ENCODE results near the gene ASAP2. TPM values are rescaled to one million over a fixed set of nuclear protein-coding genes. Genes with fewer than 3 reads are reported as not detected.

The ASAP2 gene
- total RNA-seq, 1 experiment from 2014 or later = 25.2 TPM

DNA sequence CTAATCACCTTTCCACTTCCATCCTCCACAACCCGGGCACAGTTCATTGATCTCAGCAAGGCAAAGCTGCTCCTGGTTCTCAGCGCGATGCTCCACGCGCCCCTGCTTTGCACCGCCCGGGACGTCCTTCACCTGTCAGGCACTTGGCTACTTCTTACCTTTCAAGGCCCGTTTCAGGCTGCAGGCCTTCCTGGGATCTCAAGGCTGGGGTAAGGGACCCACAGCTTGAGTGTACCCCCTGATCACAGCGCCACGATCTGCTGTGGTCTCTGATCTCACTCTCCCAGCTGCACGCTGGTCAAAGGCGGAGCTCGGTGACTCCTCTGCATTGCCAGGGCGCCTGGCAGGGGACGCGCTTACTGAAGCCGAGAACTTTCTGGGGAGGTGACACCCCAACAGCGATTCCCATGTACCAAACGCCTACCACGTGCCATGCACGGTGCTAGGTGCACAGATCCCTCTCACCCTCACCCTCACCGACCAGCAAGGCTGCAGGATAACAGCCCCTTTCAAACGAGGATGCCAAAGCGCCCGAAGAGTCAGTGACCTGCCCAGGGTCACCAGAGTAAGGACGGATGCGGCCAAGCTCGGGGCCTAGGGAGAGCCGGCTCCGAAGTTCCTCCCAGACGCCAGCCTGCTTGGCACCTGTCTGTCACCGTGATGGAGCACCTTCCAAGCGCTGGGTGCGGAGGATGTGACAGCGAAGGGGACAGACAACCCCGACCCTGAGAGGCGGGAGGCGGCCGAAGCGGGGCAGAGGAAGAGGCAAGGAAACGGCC, 215.9 kb downstream of the ASAP2 start:
- peak; percentile 39 for ATAC-seq

DNA sequence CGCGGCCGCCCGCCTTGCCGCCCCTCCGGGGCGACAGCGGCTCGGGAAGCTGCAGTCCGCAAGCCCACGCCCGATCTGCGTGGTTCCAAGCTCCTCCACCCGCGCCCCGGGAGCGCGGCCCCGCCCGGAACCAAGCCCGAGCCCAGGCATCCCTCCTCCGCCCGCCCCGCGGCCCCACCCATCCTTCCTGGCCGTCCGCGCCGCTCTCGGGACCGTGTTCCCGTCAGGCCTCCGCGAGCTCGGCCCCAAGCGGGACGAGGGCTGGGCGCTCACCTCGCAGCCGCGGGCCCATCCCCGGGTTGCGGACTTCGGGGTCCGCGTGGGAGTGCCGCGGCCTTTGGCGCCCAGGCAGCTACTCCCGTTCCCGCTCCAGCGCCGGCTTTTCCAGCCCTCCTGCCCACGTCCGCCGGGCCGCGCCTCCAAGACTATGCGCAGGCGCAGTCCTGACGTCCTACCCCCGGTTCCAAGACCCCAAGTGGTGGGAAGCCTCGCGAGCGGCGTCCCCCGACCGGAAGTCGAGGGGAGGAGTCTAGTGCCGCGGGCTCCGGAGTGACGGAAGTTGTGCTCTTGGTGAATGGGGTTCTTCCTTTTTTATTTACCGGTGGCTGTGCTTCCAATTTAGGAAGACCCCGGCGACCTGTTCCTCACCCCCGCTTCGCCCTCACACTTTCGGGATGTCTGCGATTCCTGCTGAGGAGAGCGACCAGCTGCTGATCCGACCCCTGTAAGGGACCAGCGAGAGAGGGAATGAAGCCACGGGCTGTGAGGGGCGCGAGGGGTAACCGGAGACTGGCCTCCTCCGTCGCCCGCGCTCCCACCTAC, 216.7 kb downstream of the ASAP2 start, which contains the start of the genes CPSF3 and ITGB1BP1:
TSS of gene CPSF3 (plus strand) at position 555 of the 822 bp plus-strand sequence. CDS start at position 675, 120 bp downstream.
TSS of gene ITGB1BP1 (minus strand) at position 429 of the 822 bp plus-strand sequence. CDS start 4,831 bp downstream, outside the sequence.
- ChIA-PET POLR2A (ENCODE audit: unreplicated experiment) (interaction anchor here (0.6 to 1.0 kb wide), 4 partner anchors 36 to 280 kb away, joined by 3 to 7 read pairs (median 4); no protein-coding TSS in a partner anchor), CTCF (no interaction called here)
- Histone ChIP-seq H3K4me2 (ENCODE audit: low read length) (peak within 1 kb of the TSS; percentile 100), H3K4me3 (ENCODE audit: low read length) (peak within 1 kb of the TSS; percentile 96), H3F3A (ENCODE audit: low read length, unreplicated experiment) (no peaks in the 10 kb centered on the region), H3K36me3 (ENCODE audit: low read depth, low read length) (peaks cover 3% of the 10 kb centered on the region; the same call in 1 of the 2 replicates), H4K20me1 (ENCODE audit: low read length) (no peaks in the 10 kb centered on the region; the same call in 1 of the 2 replicates), H3K79me2 (ENCODE audit: low read length) (peaks cover 76% of the 10 kb centered on the region), H3K9me2 (replicated peaks; ENCODE audit: low read length) (no peaks in the 10 kb centered on the region), H2AFZ (ENCODE audit: low read length) (peak within 1 kb of the TSS; percentile 95), H3K27ac (ENCODE audit: low read length) (peak within 1 kb of the TSS; percentile 61), H3K9ac (ENCODE audit: low read length) (peak within 1 kb of the TSS; percentile 97), H3K9me3 (ENCODE audit: low read length) (no peaks in the 10 kb centered on the region), H3K27me3 (ENCODE audit: low read length) (no peaks in the 10 kb centered on the region), H3K4me1 (ENCODE audit: insufficient read depth, low read length) (peaks cover 18% of the 10 kb centered on the region)
- ATAC-seq = peak; percentile 86
- no TSS peak for BruUV-seq (replicated peaks)
- DNase-seq = peak; percentile 98
- TF ChIP-seq, protein P1, sequence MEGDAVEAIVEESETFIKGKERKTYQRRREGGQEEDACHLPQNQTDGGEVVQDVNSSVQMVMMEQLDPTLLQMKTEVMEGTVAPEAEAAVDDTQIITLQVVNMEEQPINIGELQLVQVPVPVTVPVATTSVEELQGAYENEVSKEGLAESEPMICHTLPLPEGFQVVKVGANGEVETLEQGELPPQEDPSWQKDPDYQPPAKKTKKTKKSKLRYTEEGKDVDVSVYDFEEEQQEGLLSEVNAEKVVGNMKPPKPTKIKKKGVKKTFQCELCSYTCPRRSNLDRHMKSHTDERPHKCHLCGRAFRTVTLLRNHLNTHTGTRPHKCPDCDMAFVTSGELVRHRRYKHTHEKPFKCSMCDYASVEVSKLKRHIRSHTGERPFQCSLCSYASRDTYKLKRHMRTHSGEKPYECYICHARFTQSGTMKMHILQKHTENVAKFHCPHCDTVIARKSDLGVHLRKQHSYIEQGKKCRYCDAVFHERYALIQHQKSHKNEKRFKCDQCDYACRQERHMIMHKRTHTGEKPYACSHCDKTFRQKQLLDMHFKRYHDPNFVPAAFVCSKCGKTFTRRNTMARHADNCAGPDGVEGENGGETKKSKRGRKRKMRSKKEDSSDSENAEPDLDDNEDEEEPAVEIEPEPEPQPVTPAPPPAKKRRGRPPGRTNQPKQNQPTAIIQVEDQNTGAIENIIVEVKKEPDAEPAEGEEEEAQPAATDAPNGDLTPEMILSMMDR (conservative IDR thresholded peaks at IDR 0.05; ENCODE audit: low read depth, low read length) = no peak
- TF ChIP-seq EZH2phosphoT487 (IDR thresholded peaks at IDR 0.05; ENCODE audit: borderline replicate concordance, low read length) (no peak), EZH2 (IDR thresholded peaks at IDR 0.05; ENCODE audit: low read length, unreplicated experiment) (no peak)
- intact Hi-C loops (cut with micrococcal nuclease) = loop anchor here (2.0 to 5.0 kb wide), 2 partner anchors 54 to 281 kb away; no protein-coding TSS in a partner anchor

More for the DNA sequence above, 215.9 kb downstream of the ASAP2 start:
- Histone ChIP-seq H3K4me3 (ENCODE audit: low read length) (peak overlapping the region; percentile 96), H4K20me1 (ENCODE audit: low read length) (no peaks in the 10 kb centered on the region; the same call in 1 of the 2 replicates), H3K9me2 (replicated peaks; ENCODE audit: low read length) (no peaks in the 10 kb centered on the region), H3F3A (ENCODE audit: low read length, unreplicated experiment) (no peaks in the 10 kb centered on the region), H3K79me2 (ENCODE audit: low read length) (peaks cover 84% of the 10 kb centered on the region), H3K27me3 (ENCODE audit: low read length) (no peaks in the 10 kb centered on the region), H3K4me1 (ENCODE audit: insufficient read depth, low read length) (peaks cover 18% of the 10 kb centered on the region), H3K9ac (ENCODE audit: low read length) (peak overlapping the region; percentile 97), H3K36me3 (ENCODE audit: low read depth, low read length) (peaks cover 9% of the 10 kb centered on the region; the same call in 1 of the 2 replicates), H3K27ac (ENCODE audit: low read length) (peak overlapping the region; percentile 61), H2AFZ (ENCODE audit: low read length) (peak overlapping the region; percentile 95), H3K9me3 (ENCODE audit: low read length) (no peaks in the 10 kb centered on the region), H3K4me2 (ENCODE audit: low read length) (peak overlapping the region; percentile 100)
- TF ChIP-seq, protein P1 (conservative IDR thresholded peaks at IDR 0.05; ENCODE audit: low read depth, low read length) = no peak
- no peak for TF ChIP-seq EZH2 (IDR thresholded peaks at IDR 0.05; ENCODE audit: low read length, unreplicated experiment)
- no peak for TF ChIP-seq EZH2phosphoT487 (IDR thresholded peaks at IDR 0.05; ENCODE audit: borderline replicate concordance, low read length)
- peak; percentile 41 for DNase-seq
- intact Hi-C loops (cut with micrococcal nuclease) = loop anchor here (2.0 to 5.0 kb wide), 2 partner anchors 55 to 280 kb away; no protein-coding TSS in a partner anchor
- CTCF ChIA-PET = interaction anchor here (0.5 to 0.8 kb wide), 2 partner anchors 14 to 332 kb away, joined by 3 read pairs; no protein-coding TSS in a partner anchor
- BruUV-seq (replicated peaks) = TSS peak; percentile 51
- POLR2A ChIA-PET (ENCODE audit: unreplicated experiment) = interaction anchor here (0.6 to 1.0 kb wide), 4 partner anchors 35 to 280 kb away, joined by 3 to 7 read pairs (median 4); no protein-coding TSS in a partner anchor
